HG02981 (cell line): ENCODE measurements around the gene NUP98.
"Not testable (repeated sequence)": the region's sequence is repeated elsewhere in the genome, so short reads cannot be mapped to it uniquely, and the experiment has no call there.

ENCODE experiments used
- ATAC-seq: cut with Tn5 transposase; IDR thresholded peaks from one replicate; pipeline ENCODE4 v1.9.1; 2021; ENCODE audit warnings: mild to moderate bottlenecking, moderate library complexity; ENCODE audit not compliant: unreplicated experiment

Gene NUP98

GRCh38 chr11:3827434-3828186, 30.3 kb upstream of the NUP98 start:
- no peak for ATAC-seq

DNA sequence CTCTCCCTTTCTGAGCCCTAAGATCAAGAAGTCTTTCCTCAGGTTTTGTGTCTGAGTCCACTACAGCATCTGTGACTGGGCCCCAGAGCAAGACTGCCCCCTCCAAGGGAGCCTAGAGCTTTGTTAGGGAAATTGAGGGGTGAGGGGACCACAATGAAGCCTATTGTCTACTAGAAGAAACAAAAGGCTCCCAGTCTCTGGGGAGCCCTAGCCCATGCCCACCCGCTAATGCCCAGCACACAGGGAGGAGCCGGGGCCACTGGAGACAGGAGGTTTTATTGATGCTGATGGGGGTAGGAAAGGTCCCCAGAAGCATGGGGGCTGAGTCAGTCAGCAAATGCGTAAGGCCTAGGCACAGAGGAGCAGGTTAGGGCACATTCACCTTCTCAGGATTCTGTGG, 29.4 kb upstream of the NUP98 start:
- ATAC-seq: no peak

GRCh38 chr11:3825473-3826154, 28.3 kb upstream of the NUP98 start:
- ATAC-seq: no peak

DNA sequence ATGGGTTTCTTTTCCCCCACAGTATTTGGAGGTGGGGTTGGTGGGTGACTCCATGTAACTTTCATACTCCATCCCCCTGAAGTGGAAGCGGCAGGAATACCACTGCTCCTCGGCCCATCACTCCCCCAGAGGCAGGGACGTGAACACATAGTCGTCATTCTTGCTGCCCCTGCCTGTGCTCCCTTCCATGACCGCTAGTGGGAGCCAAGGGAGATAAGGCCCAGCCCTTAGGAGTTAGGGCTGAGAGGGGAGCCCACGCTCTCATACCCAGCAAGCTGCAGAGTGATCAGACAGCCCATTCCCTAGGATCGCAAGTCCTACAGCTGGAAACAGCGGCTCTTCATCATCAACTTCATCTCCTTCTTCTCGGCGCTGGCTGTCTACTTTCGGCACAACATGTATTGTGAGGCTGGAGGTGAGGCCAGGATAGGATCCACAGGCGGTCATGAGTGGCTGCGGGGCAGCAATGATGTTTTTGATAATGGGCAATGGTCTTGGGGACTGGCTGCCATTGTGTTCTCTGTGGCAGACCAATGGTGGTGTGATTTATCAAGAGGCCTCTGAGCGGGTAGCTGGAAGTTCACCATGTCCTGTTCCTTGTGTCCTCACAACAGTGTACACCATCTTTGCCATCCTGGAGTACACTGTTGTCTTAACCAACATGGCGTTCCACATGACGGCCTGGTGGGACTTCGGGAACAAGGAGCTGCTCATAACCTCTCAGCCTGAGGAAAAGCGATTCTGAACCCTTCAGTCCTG, 27.5 kb upstream of the NUP98 start:
- ATAC-seq: peak; percentile 85

- ATAC-seq: no peak
Measured at GRCh38 chr11:3823762-3824506, 26.6 kb upstream of the NUP98 start.

- no peak for ATAC-seq
Measured at GRCh38 chr11:3823303-3823702, 25.9 kb upstream of the NUP98 start.

- ATAC-seq: no peak
Measured at GRCh38 chr11:3822312-3822711, 25.0 kb upstream of the NUP98 start.

DNA sequence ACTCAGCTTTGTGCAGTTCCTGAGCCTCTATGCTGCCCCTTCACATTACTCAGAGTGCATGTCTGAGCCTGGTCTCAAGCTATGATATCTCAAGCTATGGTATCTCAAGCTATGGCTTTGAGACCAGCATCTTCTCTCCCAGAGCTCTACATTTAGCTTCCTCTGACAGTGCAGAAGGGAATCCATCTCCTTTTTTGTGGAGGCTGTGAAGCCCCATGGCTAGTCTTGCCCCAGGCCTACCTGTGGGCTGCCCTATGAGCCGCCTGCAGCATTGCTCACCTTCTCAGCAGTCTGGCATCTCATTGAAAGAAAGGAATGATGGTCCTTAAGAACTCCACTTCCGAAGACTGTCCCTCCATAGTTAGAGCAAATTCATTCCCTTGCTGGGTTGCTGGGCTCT, 23.6 kb upstream of the NUP98 start:
- no peak for ATAC-seq

GRCh38 chr11:3817181-3817800, 19.9 kb upstream of the NUP98 start:
- no peak for ATAC-seq

- no peak for ATAC-seq
Measured at GRCh38 chr11:3816673-3817072, 19.3 kb upstream of the NUP98 start.

DNA sequence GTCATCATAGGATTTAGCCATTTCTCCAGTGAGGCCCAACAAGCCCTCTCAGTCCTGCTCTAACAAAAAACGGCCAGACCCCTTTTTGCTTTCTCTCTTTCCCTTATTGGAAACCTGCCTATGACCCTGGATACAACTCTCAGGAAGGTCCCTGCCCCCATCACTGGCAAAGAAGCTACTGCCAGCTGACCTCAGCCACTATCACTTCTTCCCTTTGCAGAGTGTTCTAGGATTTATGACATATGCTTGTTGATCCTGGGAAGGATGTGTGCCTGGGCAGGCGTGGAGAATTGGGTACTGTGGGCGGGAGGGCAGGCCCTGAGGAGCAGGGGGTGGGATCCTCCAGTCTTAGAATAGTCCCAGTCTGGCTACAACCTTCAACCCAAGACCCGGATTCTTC, 18.5 kb upstream of the NUP98 start:
- ATAC-seq: no peak

DNA sequence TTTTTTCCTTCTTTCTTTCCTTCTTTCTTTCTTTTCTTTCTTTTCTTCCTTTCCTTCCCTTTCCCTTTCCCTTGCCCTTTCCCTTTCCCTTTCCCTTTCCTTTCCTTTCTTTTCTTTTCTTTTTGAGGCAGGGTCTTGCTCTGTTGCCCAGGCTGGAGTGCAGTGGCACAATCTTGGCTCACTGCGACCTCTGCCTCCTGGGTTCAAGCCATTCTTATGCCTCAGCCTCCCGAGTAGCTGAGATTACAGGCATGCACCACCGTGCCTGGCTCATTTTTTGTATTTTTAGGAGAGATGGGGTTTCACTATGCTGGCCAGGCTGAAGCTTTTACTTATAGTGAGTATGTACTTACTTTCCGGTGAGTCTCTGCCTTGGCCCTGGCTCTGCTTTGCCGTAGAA, 17.5 kb upstream of the NUP98 start:
- ATAC-seq: not testable (repeated sequence)

- no peak for ATAC-seq
Measured at GRCh38 chr11:3810951-3811350, 13.6 kb upstream of the NUP98 start.

GRCh38 chr11:3810446-3810845, 13.1 kb upstream of the NUP98 start:
- ATAC-seq: no peak

- no peak for ATAC-seq
Measured at GRCh38 chr11:3809624-3809928, 12.2 kb upstream of the NUP98 start.

GRCh38 chr11:3808861-3809623, 11.7 kb upstream of the NUP98 start:
- peak; percentile 67 for ATAC-seq

- no peak for ATAC-seq
Measured at GRCh38 chr11:3807909-3808860, 10.8 kb upstream of the NUP98 start, which contains the start of gene PGAP2. PGAP2 (plus strand) TSS chr11:3808560; CDS start chr11:3811260, 2,700 bp downstream.

DNA sequence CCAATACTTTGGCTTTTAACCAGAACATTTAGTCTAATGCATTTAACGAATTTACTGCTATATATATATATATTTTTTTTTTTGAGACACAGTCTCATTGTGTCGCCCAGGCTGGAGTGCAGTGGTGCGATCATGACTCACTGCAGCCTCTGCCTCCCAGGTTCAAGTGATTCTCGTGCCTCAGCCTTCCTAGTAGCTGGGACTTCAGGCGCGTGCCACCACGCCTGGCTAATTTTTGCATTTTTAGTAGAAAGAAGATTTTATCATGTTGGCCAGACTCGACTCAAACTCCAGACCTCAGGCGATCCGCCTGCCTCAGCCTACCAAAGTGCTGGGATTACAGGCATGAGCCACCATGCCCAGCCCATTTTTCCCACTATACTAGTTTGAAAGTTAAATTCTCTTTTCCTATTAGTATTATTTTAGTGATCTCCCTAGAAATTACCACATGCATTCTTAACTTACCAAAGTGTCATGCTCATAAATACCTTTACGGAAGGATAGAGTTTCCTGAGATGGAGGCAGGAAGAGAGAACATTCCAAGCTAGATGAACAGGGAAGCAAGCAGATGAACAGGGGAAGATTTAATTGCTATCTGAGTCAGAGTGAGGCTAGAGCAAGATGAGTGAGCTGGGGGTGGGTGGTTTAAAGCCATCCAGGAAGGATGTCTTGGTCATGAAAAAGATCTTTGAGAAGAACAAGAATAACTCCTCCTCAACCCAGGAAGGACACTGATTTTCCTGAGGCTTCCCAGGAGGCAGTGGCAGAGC, 6.6 kb upstream of the NUP98 start:
- ATAC-seq: no peak
